Kidney epithelial cell (primary cell): ENCODE data around the gene GTF3C6. TPM values are rescaled to one million over a fixed set of nuclear protein-coding genes. Genes with fewer than 3 reads are reported as not detected.

ENCODE experiments used
- DNase-seq: peaks from one replicate; pipeline ENCODE4 v3.0.0-alpha.2; 2010; ENCODE audit warnings: low read depth
- H3K27me3 ChIP-seq: 2 replicates; pipeline ENCODE4 v1.6.0; 2011; ENCODE audit warnings: low read length; ENCODE audit not compliant: control insufficient read depth, insufficient read depth
- H3K36me3 ChIP-seq: 2 replicates; pipeline ENCODE4 v1.5.1; 2011; ENCODE audit warnings: low read length; ENCODE audit not compliant: control insufficient read depth, insufficient read depth
- H3K4me3 ChIP-seq: 2 replicates; pipeline ENCODE4 v1.5.1; 2011; ENCODE audit warnings: low read depth, mild to moderate bottlenecking, control low read depth, low read length
- CTCF ChIP-seq: IDR thresholded peaks from 2 replicates; pipeline ENCODE4 v1.5.1; 2011; ENCODE audit warnings: mild to moderate bottlenecking, moderate library complexity, low read length, control low read depth, inconsistent platforms; ENCODE audit not compliant: insufficient read depth, poor library complexity, severe bottlenecking
- total RNA-seq: library from RNA; depleted of rRNA; stranded (reverse); fragments of >200 nt; gene quantifications from 2 replicates; pipeline ENCODE4 v1.2.3, GENCODE V29; 2015

Gene GTF3C6
- total RNA-seq, 1 donor from 2014 or later, result 66.3 TPM

- DNase-seq, result no peak
- H3K27me3 ChIP-seq, result no peaks in the 10 kb centered on the region
- TF ChIP-seq CTCF, result no peak
- H3K4me3 ChIP-seq, result no peak overlapping the region
- H3K36me3 ChIP-seq, result no peaks in the 10 kb centered on the region
Measured at GRCh38 chr6:110938171-110938570, 20.3 kb upstream of the GTF3C6 start.

GRCh38 chr6:110939429-110940200 lies 18.9 kb upstream of the GTF3C6 start:
- H3K27me3 ChIP-seq, result no peaks in the 10 kb centered on the region
- H3K36me3 ChIP-seq, result no peaks in the 10 kb centered on the region
- no peak for TF ChIP-seq CTCF
- no peak overlapping the region for H3K4me3 ChIP-seq
- no peak for DNase-seq

- Histone ChIP-seq H3K36me3 (no peaks in the 10 kb centered on the region), H3K4me3 (no peak overlapping the region), H3K27me3 (no peaks in the 10 kb centered on the region)
- TF ChIP-seq CTCF, result no peak
- peak; percentile 89 for DNase-seq
Measured at GRCh38 chr6:110944681-110945151, 13.8 kb upstream of the GTF3C6 start.

- no peak for DNase-seq
- TF ChIP-seq CTCF, result no peak
- Histone ChIP-seq H3K27me3 (no peaks in the 10 kb centered on the region), H3K4me3 (no peak overlapping the region), H3K36me3 (no peaks in the 10 kb centered on the region)
Measured at GRCh38 chr6:110946498-110946897, 12.0 kb upstream of the GTF3C6 start.

GRCh38 chr6:110949679-110950285 lies 8.7 kb upstream of the GTF3C6 start:
- Histone ChIP-seq H3K36me3 (no peaks in the 10 kb centered on the region), H3K4me3 (no peak overlapping the region), H3K27me3 (no peaks in the 10 kb centered on the region)
- TF ChIP-seq CTCF, result peak; percentile 50
- no peak for DNase-seq

- no peak overlapping the region for H3K4me3 ChIP-seq
- H3K36me3 ChIP-seq, result no peaks in the 10 kb centered on the region
- DNase-seq, result no peak
- TF ChIP-seq CTCF, result no peak
- H3K27me3 ChIP-seq, result no peaks in the 10 kb centered on the region
Measured at GRCh38 chr6:110950440-110950839, 8.1 kb upstream of the GTF3C6 start.
